ENCODE measurements around the gene MSI2.

DNA sequence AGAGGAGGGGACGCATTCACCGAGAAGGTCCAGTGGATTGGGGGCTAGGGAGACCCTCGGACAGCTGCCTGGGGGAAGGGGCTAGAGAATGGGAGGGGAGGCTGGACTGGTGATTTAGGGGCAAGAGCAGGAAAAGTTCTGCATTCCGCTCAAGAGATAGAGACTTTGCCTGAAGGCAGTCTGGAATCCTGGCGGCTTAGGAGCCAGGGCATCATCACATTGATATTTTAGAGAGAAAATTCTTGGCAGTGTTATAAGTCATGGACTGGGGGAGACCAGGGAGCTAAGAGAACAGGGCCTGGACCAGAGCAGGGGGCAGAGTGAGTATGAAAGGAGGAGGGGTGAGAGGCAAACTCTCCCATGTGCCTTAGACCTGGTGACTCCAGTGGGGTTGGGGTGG lies 35.8 kb downstream of the MSI2 start:
- no peak for TF ChIP-seq POLR2A (IDR thresholded peaks at IDR 0.05)
- TF ChIP-seq, protein P1, sequence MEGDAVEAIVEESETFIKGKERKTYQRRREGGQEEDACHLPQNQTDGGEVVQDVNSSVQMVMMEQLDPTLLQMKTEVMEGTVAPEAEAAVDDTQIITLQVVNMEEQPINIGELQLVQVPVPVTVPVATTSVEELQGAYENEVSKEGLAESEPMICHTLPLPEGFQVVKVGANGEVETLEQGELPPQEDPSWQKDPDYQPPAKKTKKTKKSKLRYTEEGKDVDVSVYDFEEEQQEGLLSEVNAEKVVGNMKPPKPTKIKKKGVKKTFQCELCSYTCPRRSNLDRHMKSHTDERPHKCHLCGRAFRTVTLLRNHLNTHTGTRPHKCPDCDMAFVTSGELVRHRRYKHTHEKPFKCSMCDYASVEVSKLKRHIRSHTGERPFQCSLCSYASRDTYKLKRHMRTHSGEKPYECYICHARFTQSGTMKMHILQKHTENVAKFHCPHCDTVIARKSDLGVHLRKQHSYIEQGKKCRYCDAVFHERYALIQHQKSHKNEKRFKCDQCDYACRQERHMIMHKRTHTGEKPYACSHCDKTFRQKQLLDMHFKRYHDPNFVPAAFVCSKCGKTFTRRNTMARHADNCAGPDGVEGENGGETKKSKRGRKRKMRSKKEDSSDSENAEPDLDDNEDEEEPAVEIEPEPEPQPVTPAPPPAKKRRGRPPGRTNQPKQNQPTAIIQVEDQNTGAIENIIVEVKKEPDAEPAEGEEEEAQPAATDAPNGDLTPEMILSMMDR (IDR thresholded peaks at IDR 0.05): no peak

All from right lobe of liver (tissue), 4 donors.